Breast epithelium (tissue), 4 donors: ENCODE results near the gene PPP1R36. TPM values are rescaled to one million over a fixed set of nuclear protein-coding genes. Genes with fewer than 3 reads are reported as not detected.
A peak's percentile ranks its signal among the peaks of the same experiment; 100 is the strongest.

ENCODE experiments used
- DNase-seq, 2 donors: peaks; one replicate each; pipeline ENCODE4 v3.0.0-alpha.2; 2019; ENCODE audit warnings: low spot score in 2 of 2
- H3K27ac ChIP-seq, 2 donors: fragments of 200-600 bp; sonication (generic) in 1 of 2; one replicate each; pipeline ENCODE4 v1.5.1; 2016 to 2019; ENCODE audit warnings: mild to moderate bottlenecking in 1 of 2
- H3K27me3 ChIP-seq, 2 donors: fragments of 200-600 bp; sonication (generic) in 1 of 2; one replicate each; pipeline versions ENCODE4 v1.5.1 to v1.6.0; 2017 to 2019; ENCODE audit warnings: control low read depth in 1 of 2, mild to moderate bottlenecking in 1 of 2
- H3K36me3 ChIP-seq: fragments of 200-600 bp; one replicate; pipeline ENCODE4 v1.5.1; 2019
- H3K4me1 ChIP-seq, 2 donors: fragments of 200-600 bp; sonication (generic); one replicate each; pipeline ENCODE4 v1.5.1; 2016 to 2019; ENCODE audit warnings: control low read depth in 1 of 2
- H3K4me3 ChIP-seq, 3 donors: fragments of 200-600 bp; sonication (generic); 1 replicate in 2 of 3; 2 replicates in 1 of 3; pipeline ENCODE4 v1.5.1; 2016 to 2019; ENCODE audit warnings: mild to moderate bottlenecking in 3 of 3, moderate library complexity in 2 of 3
- H3K9me3 ChIP-seq, 2 donors: fragments of 200-600 bp; sonication (generic) in 1 of 2; one replicate each; pipeline ENCODE4 v1.5.1; 2016 to 2019; ENCODE audit warnings: control low read depth in 1 of 2
- POLR2A ChIP-seq: fragments of 450-650 bp; IDR thresholded peaks from one replicate; pipeline ENCODE4 v1.6.1; 2016; ENCODE audit warnings: antibody characterized with exemption, mild to moderate bottlenecking, moderate library complexity
- POLR2AphosphoS5 ChIP-seq, 3 donors: sonication (generic); formaldehyde crosslinking; IDR thresholded peaks; one replicate each; pipeline ENCODE4 v1.6.1; 2017; ENCODE audit warnings: antibody characterized with exemption in 3 of 3
- intact Hi-C: fragments of 100-400 bp; cut with DNase I; formaldehyde crosslinking; loops from one replicate; pipeline ENCODE4 v1.15.1; 2023; ENCODE audit warnings: low total_unique reads
- total RNA-seq, 3 donors: library from RNA; depleted of rRNA; stranded (reverse); fragments of >200 nt; gene quantifications; one replicate each; pipeline ENCODE4 v1.1.0, GENCODE V29; 2016
- TF ChIP-seq, protein P1 (sequence below), 3 donors: fragments of 450-650 bp; IDR thresholded peaks; one replicate each; pipeline ENCODE4 v1.5.1; 2016 to 2017; ENCODE audit warnings: antibody characterized with exemption in 3 of 3, mild to moderate bottlenecking in 3 of 3, moderate library complexity in 3 of 3

The PPP1R36 gene
- total RNA-seq, 3 donors from 2014 or later = 2.3 to 6.4 (median 3.4) TPM

DNA sequence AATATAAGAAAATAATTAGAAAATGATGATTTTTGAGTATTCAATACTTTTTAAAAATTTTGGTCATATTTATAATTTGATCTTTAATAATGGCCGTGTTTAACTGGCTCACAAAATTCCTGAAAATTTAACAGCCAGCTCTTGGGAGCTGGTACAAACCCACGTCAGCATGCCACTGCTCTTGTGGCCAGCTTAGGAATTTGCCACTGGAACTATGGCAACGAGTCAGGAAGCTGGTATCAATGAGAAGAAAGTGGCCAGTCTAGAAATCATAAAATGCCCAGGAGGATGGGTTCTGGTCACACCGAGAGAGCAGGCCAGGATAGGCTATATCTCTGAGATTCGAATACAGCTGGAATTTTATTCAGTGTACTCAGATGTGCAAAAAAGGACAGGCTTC lies 82.3 kb downstream of the PPP1R36 start:
- H3K27ac ChIP-seq = peak overlapping the region in 1 of 2 donors; percentile 25

DNA sequence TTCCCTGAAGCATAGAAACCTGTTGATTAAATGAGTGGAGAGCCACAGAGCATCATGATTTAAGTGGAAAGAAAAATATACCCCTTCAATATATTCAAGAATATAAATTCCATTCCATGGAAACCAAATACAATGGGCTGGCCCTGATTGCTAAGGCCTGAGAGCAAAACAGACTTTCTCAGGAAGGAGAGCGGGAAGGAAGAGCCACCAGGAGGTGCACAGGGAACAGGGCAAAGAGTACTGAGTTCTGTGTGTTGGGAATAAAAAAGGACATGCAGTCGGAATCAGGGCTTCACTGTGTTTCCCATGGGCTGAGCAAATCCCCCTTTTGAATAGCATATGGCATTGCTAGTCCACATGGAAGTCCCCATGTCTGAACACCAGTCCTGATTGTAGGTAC lies 84.8 kb downstream of the PPP1R36 start:
- intact Hi-C loops = no loop called here

More for the DNA sequence above, 82.3 kb downstream of the PPP1R36 start:
- DNase-seq = peak in 1 of 2 donors; percentile 65
- Histone ChIP-seq H3K9me3 (no peaks in the 10 kb centered on the region), H3K4me3 (no peak overlapping the region), H3K4me1 (no peaks in the 10 kb centered on the region), H3K27me3 (no peaks in the 10 kb centered on the region), H3K36me3 (no peaks in the 10 kb centered on the region)
- no peak for TF ChIP-seq POLR2A
- TF ChIP-seq POLR2AphosphoS5 (IDR thresholded peaks at IDR 0.05) = no peak
- TF ChIP-seq, protein P1, sequence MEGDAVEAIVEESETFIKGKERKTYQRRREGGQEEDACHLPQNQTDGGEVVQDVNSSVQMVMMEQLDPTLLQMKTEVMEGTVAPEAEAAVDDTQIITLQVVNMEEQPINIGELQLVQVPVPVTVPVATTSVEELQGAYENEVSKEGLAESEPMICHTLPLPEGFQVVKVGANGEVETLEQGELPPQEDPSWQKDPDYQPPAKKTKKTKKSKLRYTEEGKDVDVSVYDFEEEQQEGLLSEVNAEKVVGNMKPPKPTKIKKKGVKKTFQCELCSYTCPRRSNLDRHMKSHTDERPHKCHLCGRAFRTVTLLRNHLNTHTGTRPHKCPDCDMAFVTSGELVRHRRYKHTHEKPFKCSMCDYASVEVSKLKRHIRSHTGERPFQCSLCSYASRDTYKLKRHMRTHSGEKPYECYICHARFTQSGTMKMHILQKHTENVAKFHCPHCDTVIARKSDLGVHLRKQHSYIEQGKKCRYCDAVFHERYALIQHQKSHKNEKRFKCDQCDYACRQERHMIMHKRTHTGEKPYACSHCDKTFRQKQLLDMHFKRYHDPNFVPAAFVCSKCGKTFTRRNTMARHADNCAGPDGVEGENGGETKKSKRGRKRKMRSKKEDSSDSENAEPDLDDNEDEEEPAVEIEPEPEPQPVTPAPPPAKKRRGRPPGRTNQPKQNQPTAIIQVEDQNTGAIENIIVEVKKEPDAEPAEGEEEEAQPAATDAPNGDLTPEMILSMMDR (IDR thresholded peaks at IDR 0.05) = no peak
- intact Hi-C loops = no loop called here

DNA sequence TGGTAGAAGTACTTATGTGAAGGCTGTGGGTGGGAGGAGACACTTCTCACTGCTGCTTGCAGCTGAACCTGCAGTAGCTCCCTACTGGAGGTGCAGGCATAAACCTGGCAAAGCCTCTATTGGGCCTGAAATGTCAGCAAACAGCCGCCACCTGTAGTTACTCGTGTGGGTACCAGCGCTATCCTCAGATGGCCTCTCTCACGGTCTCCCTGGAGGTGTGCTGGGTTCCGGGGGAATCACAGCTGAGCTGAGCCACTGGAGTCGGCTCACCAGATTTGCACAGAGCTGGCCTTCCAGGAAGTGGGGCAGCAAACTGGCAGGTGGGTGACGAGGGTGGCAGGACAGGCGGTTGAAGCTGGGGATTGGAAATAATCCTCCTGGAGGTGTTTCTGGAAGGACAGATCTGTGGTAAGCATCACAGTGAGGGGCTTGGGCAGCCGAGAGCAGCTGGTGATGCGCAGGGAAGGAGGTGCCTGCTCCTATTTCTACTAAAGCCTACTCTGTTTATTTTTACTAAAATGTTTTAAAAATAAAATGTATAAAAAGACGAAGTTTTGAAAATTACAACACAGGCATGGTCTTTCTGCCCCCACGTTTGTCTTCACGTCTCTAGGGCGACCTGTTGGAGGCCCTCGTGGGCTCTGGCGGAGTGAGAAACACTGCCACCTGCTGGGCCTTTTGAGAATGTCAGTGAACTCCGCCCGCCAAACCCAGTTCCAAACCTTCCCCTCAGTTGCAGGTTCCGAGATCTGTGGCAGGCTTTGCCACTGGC lies 86.6 kb downstream of the PPP1R36 start:
- no peak overlapping the region for H3K27ac ChIP-seq
- H3K36me3 ChIP-seq = no peaks in the 10 kb centered on the region
- peak; percentile 45 to 67 for DNase-seq
- intact Hi-C loops = no loop called here
- no peaks in the 10 kb centered on the region for H3K4me1 ChIP-seq
- H3K4me3 ChIP-seq = no peak overlapping the region
- H3K9me3 ChIP-seq = no peaks in the 10 kb centered on the region
- H3K27me3 ChIP-seq = no peaks in the 10 kb centered on the region
- TF ChIP-seq POLR2A (no peak), POLR2AphosphoS5 (IDR thresholded peaks at IDR 0.05) (peak in 1 of 3 donors; percentile 35)
- TF ChIP-seq, protein P1 (IDR thresholded peaks at IDR 0.05) = peak; percentile 81 to 91 (median 83)

More for the DNA sequence above, 84.8 kb downstream of the PPP1R36 start:
- H3K36me3 ChIP-seq = no peaks in the 10 kb centered on the region
- no peak overlapping the region for H3K27ac ChIP-seq
- DNase-seq = no peak
- no peaks in the 10 kb centered on the region for H3K9me3 ChIP-seq
- no peak overlapping the region for H3K4me3 ChIP-seq
- no peak for TF ChIP-seq POLR2A
- TF ChIP-seq, protein P1 (IDR thresholded peaks at IDR 0.05) = no peak
- TF ChIP-seq POLR2AphosphoS5 (IDR thresholded peaks at IDR 0.05) = no peak
- H3K27me3 ChIP-seq = no peaks in the 10 kb centered on the region
- no peaks in the 10 kb centered on the region for H3K4me1 ChIP-seq

DNA sequence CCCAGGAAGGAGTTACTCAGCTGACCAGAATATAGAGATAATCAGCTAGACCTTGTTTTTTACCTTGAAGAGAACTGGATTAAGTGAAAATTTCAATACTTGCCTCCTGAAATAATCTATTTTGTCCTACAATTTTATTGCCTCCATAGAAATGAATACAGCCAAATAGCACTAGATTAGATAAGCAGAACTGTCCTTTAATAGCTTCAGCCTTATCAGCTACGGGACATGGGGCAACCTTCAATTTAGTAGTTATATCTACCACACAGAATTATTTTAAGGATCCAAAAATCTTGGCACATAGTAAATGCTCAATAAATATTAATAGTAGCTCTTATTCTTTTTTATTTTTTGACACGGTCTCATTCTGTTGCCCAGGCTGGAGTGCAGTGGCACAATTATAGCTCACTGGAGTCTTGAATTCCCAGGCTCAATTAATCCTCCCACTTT lies 87.2 kb downstream of the PPP1R36 start:
- intact Hi-C loops = no loop called here
- TF ChIP-seq, protein P1 (IDR thresholded peaks at IDR 0.05) = no peak
- DNase-seq = no peak
- Histone ChIP-seq H3K27me3 (no peaks in the 10 kb centered on the region), H3K36me3 (no peaks in the 10 kb centered on the region), H3K4me1 (no peaks in the 10 kb centered on the region), H3K27ac (no peak overlapping the region), H3K9me3 (no peaks in the 10 kb centered on the region), H3K4me3 (no peak overlapping the region)

GRCh38 chr14:64637735-64638473 lies 88.1 kb downstream of the PPP1R36 start:
- no peaks in the 10 kb centered on the region for H3K36me3 ChIP-seq
- DNase-seq = no peak
- H3K9me3 ChIP-seq = no peaks in the 10 kb centered on the region
- intact Hi-C loops = no loop called here
- no peak overlapping the region for H3K27ac ChIP-seq
- TF ChIP-seq, protein P1 (IDR thresholded peaks at IDR 0.05) = no peak
- no peak for TF ChIP-seq POLR2A
- no peak for TF ChIP-seq POLR2AphosphoS5 (IDR thresholded peaks at IDR 0.05)
- no peaks in the 10 kb centered on the region for H3K27me3 ChIP-seq
- no peaks in the 10 kb centered on the region for H3K4me1 ChIP-seq
- H3K4me3 ChIP-seq = no peak overlapping the region
